ENCODE measurements around the gene SORCS2. TPM values are rescaled to one million over a fixed set of nuclear protein-coding genes. Genes with fewer than 3 reads are reported as not detected.

SORCS2 gene
- total RNA-seq, 1 donor from 2014 or later: 29.5 TPM

GRCh38 chr4:7650606-7651385 is 458.5 kb downstream of the SORCS2 start:
- Mint-ChIP-seq H3K27me3 (ENCODE audit: unreplicated experiment) (peaks cover 11% of the 10 kb centered on the region), H3K27ac (ENCODE audit: unreplicated experiment) (no peak overlapping the region), H3K4me1 (ENCODE audit: low read depth, unreplicated experiment) (peaks cover 3% of the 10 kb centered on the region), H3K4me3 (ENCODE audit: unreplicated experiment) (no peak overlapping the region), H3K36me3 (ENCODE audit: unreplicated experiment) (peaks cover 8% of the 10 kb centered on the region), H3K9me3 (ENCODE audit: unreplicated experiment) (peaks cover 5% of the 10 kb centered on the region)
- DNase-seq: peak; percentile 68
- TF ChIP-seq, protein P1, sequence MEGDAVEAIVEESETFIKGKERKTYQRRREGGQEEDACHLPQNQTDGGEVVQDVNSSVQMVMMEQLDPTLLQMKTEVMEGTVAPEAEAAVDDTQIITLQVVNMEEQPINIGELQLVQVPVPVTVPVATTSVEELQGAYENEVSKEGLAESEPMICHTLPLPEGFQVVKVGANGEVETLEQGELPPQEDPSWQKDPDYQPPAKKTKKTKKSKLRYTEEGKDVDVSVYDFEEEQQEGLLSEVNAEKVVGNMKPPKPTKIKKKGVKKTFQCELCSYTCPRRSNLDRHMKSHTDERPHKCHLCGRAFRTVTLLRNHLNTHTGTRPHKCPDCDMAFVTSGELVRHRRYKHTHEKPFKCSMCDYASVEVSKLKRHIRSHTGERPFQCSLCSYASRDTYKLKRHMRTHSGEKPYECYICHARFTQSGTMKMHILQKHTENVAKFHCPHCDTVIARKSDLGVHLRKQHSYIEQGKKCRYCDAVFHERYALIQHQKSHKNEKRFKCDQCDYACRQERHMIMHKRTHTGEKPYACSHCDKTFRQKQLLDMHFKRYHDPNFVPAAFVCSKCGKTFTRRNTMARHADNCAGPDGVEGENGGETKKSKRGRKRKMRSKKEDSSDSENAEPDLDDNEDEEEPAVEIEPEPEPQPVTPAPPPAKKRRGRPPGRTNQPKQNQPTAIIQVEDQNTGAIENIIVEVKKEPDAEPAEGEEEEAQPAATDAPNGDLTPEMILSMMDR (IDR thresholded peaks at IDR 0.05; ENCODE audit: partially characterized antibody, unreplicated experiment): no peak

GRCh38 chr4:7651461-7651921 is 459.2 kb downstream of the SORCS2 start:
- DNase-seq: no peak
- Mint-ChIP-seq H3K4me1 (ENCODE audit: low read depth, unreplicated experiment) (peaks cover 3% of the 10 kb centered on the region), H3K9me3 (ENCODE audit: unreplicated experiment) (peaks cover 5% of the 10 kb centered on the region), H3K36me3 (ENCODE audit: unreplicated experiment) (peaks cover 5% of the 10 kb centered on the region), H3K4me3 (ENCODE audit: unreplicated experiment) (no peak overlapping the region), H3K27ac (ENCODE audit: unreplicated experiment) (no peak overlapping the region), H3K27me3 (ENCODE audit: unreplicated experiment) (peaks cover 7% of the 10 kb centered on the region)
- TF ChIP-seq, protein P1 (IDR thresholded peaks at IDR 0.05; ENCODE audit: partially characterized antibody, unreplicated experiment): no peak

DNA sequence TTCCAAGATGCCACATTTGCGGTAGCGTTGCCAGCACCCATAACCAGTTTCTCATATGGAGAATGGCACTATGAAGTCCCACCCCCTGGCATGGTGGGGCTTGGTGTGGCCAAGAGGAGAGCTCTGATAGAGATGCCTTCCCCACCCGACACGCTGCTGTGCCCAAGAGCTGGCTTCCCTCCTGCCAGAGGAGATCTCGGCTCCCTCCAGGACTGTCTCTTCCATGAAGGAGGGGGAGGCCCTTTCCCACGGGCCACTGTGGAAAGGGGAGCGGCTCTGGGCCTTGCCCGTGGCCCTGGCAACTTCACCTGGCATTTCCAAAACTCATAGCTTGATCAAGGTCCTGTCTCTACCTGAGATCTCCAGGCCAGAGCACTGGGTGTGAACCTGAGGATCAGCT is 459.7 kb downstream of the SORCS2 start:
- Mint-ChIP-seq H3K27me3 (ENCODE audit: unreplicated experiment) (peaks cover 5% of the 10 kb centered on the region), H3K27ac (ENCODE audit: unreplicated experiment) (no peak overlapping the region), H3K4me3 (ENCODE audit: unreplicated experiment) (no peak overlapping the region), H3K4me1 (ENCODE audit: low read depth, unreplicated experiment) (peaks cover 3% of the 10 kb centered on the region), H3K36me3 (ENCODE audit: unreplicated experiment) (peaks cover under 1% of the 10 kb centered on the region), H3K9me3 (ENCODE audit: unreplicated experiment) (peaks cover 5% of the 10 kb centered on the region)
- DNase-seq: no peak
- TF ChIP-seq, protein P1 (IDR thresholded peaks at IDR 0.05; ENCODE audit: partially characterized antibody, unreplicated experiment): no peak

GRCh38 chr4:7652451-7652881 is 460.1 kb downstream of the SORCS2 start:
- H3K4me1 Mint-ChIP-seq (ENCODE audit: low read depth, unreplicated experiment): peaks cover 3% of the 10 kb centered on the region
- H3K27me3 Mint-ChIP-seq (ENCODE audit: unreplicated experiment): peaks cover 5% of the 10 kb centered on the region
- DNase-seq: no peak
- H3K4me3 Mint-ChIP-seq (ENCODE audit: unreplicated experiment): no peak overlapping the region
- no peaks in the 10 kb centered on the region for H3K36me3 Mint-ChIP-seq (ENCODE audit: unreplicated experiment)
- no peak overlapping the region for H3K27ac Mint-ChIP-seq (ENCODE audit: unreplicated experiment)
- H3K9me3 Mint-ChIP-seq (ENCODE audit: unreplicated experiment): peaks cover 5% of the 10 kb centered on the region
- TF ChIP-seq, protein P1 (IDR thresholded peaks at IDR 0.05; ENCODE audit: partially characterized antibody, unreplicated experiment): no peak

- H3K9me3 Mint-ChIP-seq (ENCODE audit: unreplicated experiment): peaks cover 5% of the 10 kb centered on the region
- H3K27ac Mint-ChIP-seq (ENCODE audit: unreplicated experiment): no peak overlapping the region
- DNase-seq: no peak
- H3K27me3 Mint-ChIP-seq (ENCODE audit: unreplicated experiment): peaks cover 5% of the 10 kb centered on the region
- H3K4me3 Mint-ChIP-seq (ENCODE audit: unreplicated experiment): no peak overlapping the region
- H3K36me3 Mint-ChIP-seq (ENCODE audit: unreplicated experiment): no peaks in the 10 kb centered on the region
- H3K4me1 Mint-ChIP-seq (ENCODE audit: low read depth, unreplicated experiment): peaks cover 3% of the 10 kb centered on the region
- TF ChIP-seq, protein P1 (IDR thresholded peaks at IDR 0.05; ENCODE audit: partially characterized antibody, unreplicated experiment): no peak
Observed at GRCh38 chr4:7652906-7653305, 460.6 kb downstream of the SORCS2 start.
